NCI-H748 (cell line): ENCODE data around the gene CDY1.
"Not testable (repeated sequence)": the region's sequence is repeated elsewhere in the genome, so short reads cannot be mapped to it uniquely, and the experiment has no call there.

Source experiments
- DNase-seq: peaks from one replicate; lab custom pipeline; 2025; ENCODE audit not compliant: unreplicated experiment; lab: John Stamatoyannopoulos, UW

The CDY1 gene

GRCh38 chrY:25621817-25622216 lies at the start of gene CDY1:
Gene CDY1, plus strand, starts transcription at chrY:25622117. Its CDS starts 326 bp downstream, at chrY:25622443.
- not testable (repeated sequence) for DNase-seq

GRCh38 chrY:25593336-25593735 lies 28.6 kb upstream of the CDY1 start:
- DNase-seq: not testable (repeated sequence)

GRCh38 chrY:25620209-25620608 lies 1.7 kb upstream of the CDY1 start:
- not testable (repeated sequence) for DNase-seq

- not testable (repeated sequence) for DNase-seq
Measured at GRCh38 chrY:25626524-25626923, 4.6 kb downstream of the CDY1 start.

- not testable (repeated sequence) for DNase-seq
Measured at GRCh38 chrY:25630383-25631112, 8.6 kb downstream of the CDY1 start.

- DNase-seq: not testable (repeated sequence)
Measured at GRCh38 chrY:25639852-25640251, 17.9 kb downstream of the CDY1 start.

- DNase-seq: not testable (repeated sequence)
Measured at GRCh38 chrY:25643024-25643915, 21.4 kb downstream of the CDY1 start.
